Measurements from ENCODE around the gene ZBP1.
A peak's percentile ranks its signal among the peaks of the same experiment; 100 is the strongest.

ZBP1 gene

DNA sequence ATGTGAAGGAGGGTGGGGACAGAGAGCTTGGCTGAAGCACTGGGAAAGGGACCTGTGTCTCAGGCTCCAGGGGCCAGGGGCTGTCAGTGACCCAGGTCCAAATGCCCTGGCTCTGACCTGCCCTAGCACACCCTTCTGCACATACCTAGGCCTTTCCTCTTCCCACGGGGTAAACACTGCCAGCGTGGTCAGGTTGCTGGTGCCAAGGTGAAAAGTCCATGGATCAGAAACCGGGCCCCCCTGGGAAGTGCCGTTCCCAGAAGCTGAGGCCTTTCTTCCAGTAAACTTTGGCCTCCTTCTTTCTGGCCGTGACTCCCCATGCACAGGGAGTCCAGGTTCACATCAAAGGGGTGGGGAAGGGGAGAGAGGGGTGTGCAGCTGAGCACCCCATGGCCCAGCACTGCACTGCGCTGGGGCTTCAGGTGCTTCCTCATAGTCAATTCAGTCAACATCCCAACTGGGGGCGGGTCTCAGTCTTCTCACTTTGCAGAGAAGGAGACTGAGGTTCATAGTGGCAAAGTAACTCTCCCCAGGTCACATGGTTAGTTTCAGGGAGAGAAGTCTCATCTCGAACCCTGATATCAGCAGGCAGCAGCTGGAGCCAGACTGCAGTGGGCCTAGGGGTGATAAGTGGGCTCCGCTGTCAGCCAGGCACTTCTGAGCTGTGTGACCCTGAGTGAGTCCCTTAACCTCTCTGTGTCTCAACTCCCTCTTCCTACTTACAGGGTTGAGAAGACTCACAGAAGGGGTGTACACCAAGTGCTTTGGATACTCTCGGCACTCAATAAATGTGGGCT, 42.3 kb downstream of the ZBP1 start:
- TF ChIP-seq ZFX (IDR thresholded peaks at IDR 0.05; ENCODE audit: borderline replicate concordance), result no peak
- TF ChIP-seq, protein P1, sequence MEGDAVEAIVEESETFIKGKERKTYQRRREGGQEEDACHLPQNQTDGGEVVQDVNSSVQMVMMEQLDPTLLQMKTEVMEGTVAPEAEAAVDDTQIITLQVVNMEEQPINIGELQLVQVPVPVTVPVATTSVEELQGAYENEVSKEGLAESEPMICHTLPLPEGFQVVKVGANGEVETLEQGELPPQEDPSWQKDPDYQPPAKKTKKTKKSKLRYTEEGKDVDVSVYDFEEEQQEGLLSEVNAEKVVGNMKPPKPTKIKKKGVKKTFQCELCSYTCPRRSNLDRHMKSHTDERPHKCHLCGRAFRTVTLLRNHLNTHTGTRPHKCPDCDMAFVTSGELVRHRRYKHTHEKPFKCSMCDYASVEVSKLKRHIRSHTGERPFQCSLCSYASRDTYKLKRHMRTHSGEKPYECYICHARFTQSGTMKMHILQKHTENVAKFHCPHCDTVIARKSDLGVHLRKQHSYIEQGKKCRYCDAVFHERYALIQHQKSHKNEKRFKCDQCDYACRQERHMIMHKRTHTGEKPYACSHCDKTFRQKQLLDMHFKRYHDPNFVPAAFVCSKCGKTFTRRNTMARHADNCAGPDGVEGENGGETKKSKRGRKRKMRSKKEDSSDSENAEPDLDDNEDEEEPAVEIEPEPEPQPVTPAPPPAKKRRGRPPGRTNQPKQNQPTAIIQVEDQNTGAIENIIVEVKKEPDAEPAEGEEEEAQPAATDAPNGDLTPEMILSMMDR (IDR thresholded peaks at IDR 0.05), result no peak

DNA sequence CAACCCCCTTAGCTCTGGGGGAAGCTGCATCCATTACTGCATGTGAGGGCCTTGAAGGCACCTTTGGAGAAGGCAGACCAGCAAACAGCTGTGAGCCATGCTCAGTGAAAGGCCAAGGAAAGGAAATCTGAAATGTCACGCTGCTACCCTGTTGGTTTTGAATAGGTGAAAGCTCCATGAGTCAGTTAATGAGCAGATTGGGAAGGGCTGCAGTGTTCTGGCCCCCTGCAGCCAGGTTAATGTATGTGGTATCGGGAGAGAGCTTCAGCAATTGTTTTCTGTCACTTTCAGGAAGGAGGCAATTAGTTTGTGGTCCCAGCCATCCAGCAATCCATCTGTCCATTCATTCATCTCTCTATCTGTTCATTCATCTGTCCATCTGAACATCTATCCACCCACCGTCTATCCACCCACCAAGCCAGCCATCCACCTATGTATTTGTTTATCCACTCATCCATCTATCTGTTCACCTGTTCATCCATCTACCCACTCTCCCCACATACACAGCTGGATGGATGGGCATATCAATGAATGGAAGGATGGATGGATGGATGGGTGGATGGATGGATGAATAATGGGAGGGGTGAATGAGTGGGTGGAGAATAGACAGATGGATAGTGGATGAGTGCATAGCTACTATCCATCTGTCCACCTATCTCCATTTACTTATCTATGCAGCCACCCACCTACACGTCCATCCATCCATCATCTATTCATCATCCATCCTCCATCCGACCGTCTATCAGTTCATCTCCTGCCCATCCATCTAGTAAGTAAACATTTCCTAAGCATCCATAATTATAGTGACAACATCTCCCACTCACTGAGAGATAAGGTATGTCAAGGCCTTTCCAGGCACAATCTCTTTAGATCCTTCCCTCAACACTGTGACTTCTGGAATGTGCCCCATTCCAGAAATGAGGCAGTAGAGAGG, 43.3 kb downstream of the ZBP1 start:
- no peak overlapping the region for H3K27ac ChIP-seq
- no peak for TF ChIP-seq ZFX (IDR thresholded peaks at IDR 0.05; ENCODE audit: borderline replicate concordance)
- TF ChIP-seq, protein P1 (IDR thresholded peaks at IDR 0.05), result no peak

More for the DNA sequence above, 42.3 kb downstream of the ZBP1 start:
- H3K27ac ChIP-seq, result no peak overlapping the region

DNA sequence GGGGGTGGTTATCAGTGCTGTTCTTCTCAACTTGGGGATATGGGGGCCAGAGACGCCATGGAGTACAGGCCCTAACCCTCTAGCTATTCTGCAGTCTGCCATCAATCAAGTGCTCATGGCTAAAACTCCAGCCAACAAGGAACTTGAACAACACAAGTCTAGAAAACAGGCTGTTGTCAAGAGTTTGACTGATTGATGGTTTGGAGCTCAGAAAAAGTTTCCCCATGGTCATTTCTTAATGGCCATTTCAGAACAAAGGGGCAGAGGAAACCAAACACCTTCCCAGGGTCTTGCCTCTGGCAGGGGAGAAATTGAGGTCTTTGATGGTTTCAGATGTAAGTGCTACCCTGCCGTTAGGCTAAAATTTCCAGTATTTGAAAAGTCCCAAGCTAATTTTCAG, 44.2 kb downstream of the ZBP1 start:
- TF ChIP-seq, protein P1 (IDR thresholded peaks at IDR 0.05), result no peak
- TF ChIP-seq ZFX (IDR thresholded peaks at IDR 0.05; ENCODE audit: borderline replicate concordance), result no peak
- no peak overlapping the region for H3K27ac ChIP-seq

DNA sequence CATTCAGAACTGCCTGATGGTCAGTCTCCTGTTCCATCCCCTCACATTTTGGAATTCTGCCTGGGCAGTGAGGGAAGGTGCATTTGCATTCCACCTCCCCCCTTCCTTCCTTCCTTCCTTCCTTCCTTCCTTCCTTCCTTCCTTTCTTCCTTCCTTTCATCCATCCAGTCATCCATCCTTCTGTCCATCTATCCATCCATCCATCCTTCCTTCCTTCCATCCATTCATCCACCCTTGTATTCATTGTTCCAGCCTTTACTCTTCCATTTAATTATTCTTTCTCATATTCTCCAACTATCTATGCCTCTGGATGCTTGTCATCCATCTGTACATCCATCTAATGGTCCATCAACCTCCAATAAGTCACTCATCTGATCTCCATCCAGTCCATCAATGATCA, 45.3 kb downstream of the ZBP1 start:
- TF ChIP-seq, protein P1 (IDR thresholded peaks at IDR 0.05), result no peak
- no peak for TF ChIP-seq ZFX (IDR thresholded peaks at IDR 0.05; ENCODE audit: borderline replicate concordance)
- H3K27ac ChIP-seq, result no peak overlapping the region

DNA sequence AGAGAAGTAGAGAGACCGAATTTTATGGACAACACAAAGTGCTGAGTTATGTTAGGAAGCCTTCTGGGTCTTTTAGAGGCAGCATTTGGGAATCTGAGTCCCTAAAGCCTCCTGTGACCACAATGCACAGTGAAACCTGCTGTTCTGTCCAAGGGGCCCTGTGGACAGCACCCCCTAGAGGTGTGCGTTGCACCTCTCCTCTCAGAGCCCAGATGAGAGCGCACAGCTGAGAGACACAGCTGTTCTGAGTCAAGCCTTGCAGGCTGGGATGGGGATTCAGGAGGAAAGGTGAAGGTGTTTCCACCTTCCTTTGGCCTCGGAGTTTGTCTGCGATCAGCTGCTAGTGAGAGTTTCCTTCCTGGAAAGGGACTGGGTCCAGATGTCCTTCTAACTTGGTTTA, 46.3 kb downstream of the ZBP1 start:
- H3K27ac ChIP-seq, result no peak overlapping the region
- no peak for TF ChIP-seq ZFX (IDR thresholded peaks at IDR 0.05; ENCODE audit: borderline replicate concordance)
- TF ChIP-seq, protein P1 (IDR thresholded peaks at IDR 0.05), result peak; percentile 48

DNA sequence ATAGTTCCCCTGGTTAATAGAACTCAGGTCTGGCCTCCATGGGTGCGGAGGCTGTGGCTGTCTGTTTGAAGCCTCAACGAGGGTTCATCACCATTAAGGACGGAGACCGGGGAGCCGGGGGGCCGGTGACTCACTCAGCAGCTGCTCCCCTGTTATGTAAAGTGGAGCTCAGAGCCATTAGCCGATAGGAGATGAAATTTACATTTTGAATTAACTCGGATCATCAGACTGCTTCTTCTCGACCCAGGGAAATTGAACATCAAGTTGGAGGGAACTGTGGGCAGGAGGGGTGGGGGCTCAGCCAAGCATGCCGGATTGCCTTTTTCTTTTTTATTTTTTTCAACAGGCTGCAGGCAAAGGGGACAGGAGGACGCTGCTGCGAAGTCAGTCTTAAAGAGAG, 47.0 kb downstream of the ZBP1 start:
- TF ChIP-seq ZFX (IDR thresholded peaks at IDR 0.05; ENCODE audit: borderline replicate concordance), result no peak
- TF ChIP-seq, protein P1 (IDR thresholded peaks at IDR 0.05), result no peak
- no peak overlapping the region for H3K27ac ChIP-seq

Data from 22Rv1 (cell line).